NT2/D1 (cell line): ENCODE data around the gene DHRS7B.
A peak's percentile ranks its signal among the peaks of the same experiment; 100 is the strongest.

Experiments
- DNase-seq: peaks from one replicate; pipeline ENCODE4 v3.0.0-alpha.2; 2011; ENCODE audit warnings: low read depth, low spot score
- H3K27me3 ChIP-seq: 2 replicates; pipeline ENCODE4 v1.6.0; 2011; ENCODE audit warnings: mild to moderate bottlenecking; ENCODE audit not compliant: insufficient read length, insufficient read depth
- H3K36me3 ChIP-seq: 2 replicates; pipeline ENCODE4 v1.6.1; 2011; ENCODE audit warnings: mild to moderate bottlenecking, low read length, mixed read lengths; ENCODE audit not compliant: insufficient read depth, insufficient read length
- H3K4me1 ChIP-seq: 2 replicates; pipeline ENCODE4 v1.5.1; 2011; ENCODE audit not compliant: insufficient read depth, insufficient read length
- H3K4me3 ChIP-seq: 2 replicates; pipeline ENCODE4 v1.5.1; 2011; ENCODE audit warnings: low read depth; ENCODE audit not compliant: insufficient read length
- H3K9ac ChIP-seq: 2 replicates; pipeline ENCODE4 v1.6.0; 2011; ENCODE audit warnings: low read depth; ENCODE audit not compliant: insufficient read length
- H3K9me3 ChIP-seq: 2 replicates; pipeline ENCODE4 v1.5.1; 2011; ENCODE audit warnings: mild to moderate bottlenecking, low read length; ENCODE audit not compliant: insufficient read depth
- SUZ12 ChIP-seq: IDR thresholded peaks from 2 replicates; pipeline ENCODE4 v1.6.1; 2011; ENCODE audit not compliant: insufficient read length, insufficient read depth; ENCODE audit errors: extremely low read depth
- YY1 ChIP-seq: IDR thresholded peaks from 2 replicates; pipeline ENCODE4 v1.6.1; 2011; ENCODE audit not compliant: insufficient read length, insufficient read depth
- ZNF274 ChIP-seq: IDR thresholded peaks from 2 replicates; pipeline ENCODE4 v1.6.1; 2011; ENCODE audit warnings: mild to moderate bottlenecking, low read depth, low read length

DHRS7B gene

GRCh38 chr17:21213638-21214014 lies 86.9 kb downstream of the DHRS7B start:
- Histone ChIP-seq H3K9ac (peak overlapping the region; percentile 99), H3K9me3 (no peaks in the 10 kb centered on the region), H3K4me1 (peaks cover 11% of the 10 kb centered on the region), H3K36me3 (peaks cover 38% of the 10 kb centered on the region), H3K27me3 (no peaks in the 10 kb centered on the region), H3K4me3 (peak overlapping the region; percentile 91)
- TF ChIP-seq ZNF274 (no peak), YY1 (no peak), SUZ12 (no peak)
- DNase-seq = no peak

- H3K4me3 ChIP-seq = peak within 1 kb of the TSS; percentile 91
- H3K27me3 ChIP-seq = no peaks in the 10 kb centered on the region
- no peaks in the 10 kb centered on the region for H3K9me3 ChIP-seq
- H3K36me3 ChIP-seq = peaks cover 32% of the 10 kb centered on the region
- peak within 1 kb of the TSS; percentile 99 for H3K9ac ChIP-seq
- H3K4me1 ChIP-seq = peaks cover 11% of the 10 kb centered on the region
- DNase-seq = peak; percentile 86
- TF ChIP-seq SUZ12 = no peak
- peak; percentile 91 for TF ChIP-seq YY1
These were observed 87.4 kb downstream of the DHRS7B start, which contains the start of gene TMEM11 for GRCh38 chr17:21214015-21214776. TSS of gene TMEM11 (minus strand) at chr17:21214161. CDS start at chr17:21214152, 9 bp downstream.

DNA sequence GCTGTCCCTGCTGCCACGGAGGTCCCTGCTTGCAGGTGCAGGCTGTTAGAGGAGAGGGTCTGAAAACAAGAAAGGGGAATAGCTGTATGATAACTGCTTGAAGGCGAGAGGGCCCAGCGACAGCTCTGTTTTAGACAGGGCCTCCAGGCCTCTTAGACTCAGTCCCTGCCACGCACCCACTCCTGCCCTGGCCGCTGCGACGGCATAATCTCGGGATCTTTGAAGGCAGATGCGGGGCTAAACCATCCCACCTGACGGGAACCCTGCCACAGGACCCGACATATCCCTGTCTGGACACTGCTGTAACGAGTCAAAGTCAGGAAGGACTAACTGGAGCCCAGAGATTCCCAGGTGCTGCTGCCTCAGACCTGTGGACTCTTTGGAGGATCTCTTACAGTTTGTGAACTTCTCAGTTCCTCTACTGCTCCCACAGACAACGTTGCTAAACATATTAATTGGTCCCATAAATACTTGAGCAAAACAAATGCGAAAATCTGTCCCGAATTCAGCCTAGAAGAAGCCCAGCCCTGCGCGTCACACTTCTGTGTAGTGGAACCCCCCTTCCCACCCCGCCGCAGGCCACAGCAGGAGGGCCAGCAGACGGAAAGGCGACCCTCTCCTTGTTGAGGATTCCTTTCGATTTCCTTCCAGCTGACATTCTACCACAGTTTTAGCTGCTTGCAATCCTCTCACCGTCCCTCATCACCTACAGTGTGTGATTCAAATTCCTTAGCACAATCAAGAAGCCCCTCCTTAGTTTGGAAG lies 88.2 kb downstream of the DHRS7B start:
- Histone ChIP-seq H3K4me1 (peaks cover 11% of the 10 kb centered on the region), H3K27me3 (no peaks in the 10 kb centered on the region), H3K9ac (peak overlapping the region; percentile 99), H3K9me3 (no peaks in the 10 kb centered on the region), H3K36me3 (peaks cover 26% of the 10 kb centered on the region), H3K4me3 (peak overlapping the region; percentile 91)
- no peak for TF ChIP-seq ZNF274
- no peak for TF ChIP-seq YY1
- TF ChIP-seq SUZ12 = no peak
- no peak for DNase-seq

- H3K9ac ChIP-seq = peak overlapping the region; percentile 36
- peaks cover 23% of the 10 kb centered on the region for H3K36me3 ChIP-seq
- no peaks in the 10 kb centered on the region for H3K27me3 ChIP-seq
- no peak for DNase-seq
- no peak overlapping the region for H3K4me3 ChIP-seq
- TF ChIP-seq SUZ12 = no peak
- no peak for TF ChIP-seq ZNF274
- TF ChIP-seq YY1 = no peak
- H3K4me1 ChIP-seq = peaks cover 10% of the 10 kb centered on the region
- H3K9me3 ChIP-seq = no peaks in the 10 kb centered on the region
These were observed 89.2 kb downstream of the DHRS7B start for GRCh38 chr17:21215935-21216334.

DNA sequence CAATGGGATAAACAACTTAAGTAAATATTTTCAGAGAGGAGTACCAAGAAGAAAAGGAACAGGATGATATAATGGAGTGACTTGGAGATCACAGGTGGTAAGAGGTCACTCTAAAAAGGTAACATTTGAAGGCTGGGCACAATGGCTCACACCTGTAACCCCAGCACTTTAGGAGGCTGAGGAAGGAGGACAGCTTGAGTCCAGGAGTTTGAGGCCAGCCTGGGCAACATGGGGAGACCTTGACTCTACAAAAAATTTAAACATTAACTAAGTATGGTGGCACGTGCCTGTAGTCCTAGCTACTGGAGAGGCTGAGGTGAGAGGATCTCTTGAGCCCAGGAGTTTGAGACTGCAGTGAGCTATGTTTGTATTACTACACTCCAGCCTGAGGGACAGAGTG lies 90.6 kb downstream of the DHRS7B start:
- Histone ChIP-seq H3K9ac (no peak overlapping the region), H3K27me3 (no peaks in the 10 kb centered on the region), H3K4me3 (no peak overlapping the region), H3K36me3 (peaks cover 18% of the 10 kb centered on the region), H3K9me3 (peaks cover 7% of the 10 kb centered on the region; the same call in 1 of the 2 replicates), H3K4me1 (peaks cover 2% of the 10 kb centered on the region)
- TF ChIP-seq YY1 (no peak), SUZ12 (no peak), ZNF274 (no peak)
- DNase-seq = no peak

GRCh38 chr17:21218101-21218500 lies 91.3 kb downstream of the DHRS7B start:
- H3K9ac ChIP-seq = no peak overlapping the region
- no peak for DNase-seq
- peaks cover 13% of the 10 kb centered on the region; the same call in 1 of the 2 replicates for H3K9me3 ChIP-seq
- no peak overlapping the region for H3K4me3 ChIP-seq
- H3K36me3 ChIP-seq = peaks cover 20% of the 10 kb centered on the region
- peaks cover 2% of the 10 kb centered on the region for H3K4me1 ChIP-seq
- TF ChIP-seq ZNF274 (no peak), SUZ12 (no peak), YY1 (no peak)
- no peaks in the 10 kb centered on the region for H3K27me3 ChIP-seq

- Histone ChIP-seq H3K27me3 (no peaks in the 10 kb centered on the region), H3K36me3 (peaks cover 20% of the 10 kb centered on the region), H3K9ac (no peak overlapping the region), H3K9me3 (peaks cover 13% of the 10 kb centered on the region; the same call in 1 of the 2 replicates), H3K4me3 (no peak overlapping the region), H3K4me1 (peaks cover 2% of the 10 kb centered on the region)
- TF ChIP-seq SUZ12 (no peak), YY1 (no peak), ZNF274 (no peak)
- no peak for DNase-seq
These were observed 92.1 kb downstream of the DHRS7B start for GRCh38 chr17:21218831-21219380.
